ENCODE results near the gene FTSJ3. TPM values are rescaled to one million over a fixed set of nuclear protein-coding genes. Genes with fewer than 3 reads are reported as not detected.

The FTSJ3 gene
- total and polyA plus RNA-seq, 2 of the 13 experiments (the other 11 are each of a cell fraction or from before 2014, with no cell fraction given): 26.0 to 64.2 TPM

GRCh38 chr17:63854709-63855108 lies 27.2 kb upstream of the FTSJ3 start (continued):
- TF ChIP-seq PRDM15 (CRISPR knock-in tag; IDR thresholded peaks at IDR 0.05): peak; percentile 46; the same call in 1 of the 2 replicates
- TF ChIP-seq FOXK1 (CRISPR knock-in tag; IDR thresholded peaks at IDR 0.05; ENCODE audit: borderline replicate concordance, low read depth): no peak
- 0 out of 2 replicates have a peak, but pooled peaks have one; percentile 42 for TF ChIP-seq KLF11 (CRISPR knock-in tag; IDR thresholded peaks at IDR 0.05)
- TF ChIP-seq HNF4A (CRISPR knock-in tag; IDR thresholded peaks at IDR 0.05): peak; percentile 90
- TF ChIP-seq ZNF710 (CRISPR knock-in tag; IDR thresholded peaks at IDR 0.05; ENCODE audit: borderline replicate concordance): peak; percentile 49; the same call in 1 of the 2 replicates
- peak; percentile 44; the same call in 1 of the 2 replicates for TF ChIP-seq NR2F6 (IDR thresholded peaks at IDR 0.05)
- TF ChIP-seq NR2F6 (CRISPR knock-in tag; IDR thresholded peaks at IDR 0.05): peak; percentile 51
- no peak for TF ChIP-seq ZBTB8A (CRISPR knock-in tag; IDR thresholded peaks at IDR 0.05; ENCODE audit: borderline replicate concordance, low read depth)
- peak; percentile 74 for TF ChIP-seq SALL1 (CRISPR knock-in tag; IDR thresholded peaks at IDR 0.05)
- TF ChIP-seq ZNF513 (CRISPR knock-in tag; conservative IDR thresholded peaks at IDR 0.05): no peak
- TF ChIP-seq ZNF574 (CRISPR knock-in tag; IDR thresholded peaks at IDR 0.05): 0 out of 2 replicates have a peak, but pooled peaks have one; percentile 31
- no peak for TF ChIP-seq SOX13 (IDR thresholded peaks at IDR 0.05)
- 0 out of 4 replicates have a peak, but pooled peaks of 1 of the 2 experiments have one; percentile 34 for TF ChIP-seq SOX13 (CRISPR knock-in tag; conservative IDR thresholded peaks at IDR 0.05 in 1 of 2, IDR thresholded peaks at IDR 0.05 in 1 of 2)
- peak; percentile 46; the same call in 1 of the 2 replicates for TF ChIP-seq BCL3 (CRISPR knock-in tag; IDR thresholded peaks at IDR 0.05)
- peak; percentile 38; the same call in 1 of the 2 replicates for TF ChIP-seq HOXA3 (CRISPR knock-in tag; IDR thresholded peaks at IDR 0.05)
- TF ChIP-seq FOXO1 (CRISPR knock-in tag; IDR thresholded peaks at IDR 0.05): no peak; the same call in 1 of the 2 replicates
- TF ChIP-seq ZNF34 (CRISPR knock-in tag; IDR thresholded peaks at IDR 0.05; ENCODE audit: borderline replicate concordance): no peak
- peak; percentile 75; the same call in 1 of the 2 replicates for TF ChIP-seq ESRRA (CRISPR knock-in tag; IDR thresholded peaks at IDR 0.05; ENCODE audit: low read depth)
- TF ChIP-seq RARA (CRISPR knock-in tag; IDR thresholded peaks at IDR 0.05): peak; percentile 55

Measured in HepG2 (cell line).